Measurements from ENCODE around the gene GATA3. TPM values are rescaled to one million over a fixed set of nuclear protein-coding genes. Genes with fewer than 3 reads are reported as not detected.

GATA3 gene
- polyA plus RNA-seq, result under 1 TPM; 0.37 to 0.84 (median 0.63) TPM
- long read RNA-seq, donor 1, result 0 reads
- long read RNA-seq, donor 2, result 0 reads
- long read RNA-seq, donor 3, result 0 reads
- long read RNA-seq, donor 4, result 0 reads
- long read RNA-seq, donor 5, result 0 reads
- long read RNA-seq, donor 6, result 0 reads
- long read RNA-seq, donor 7, result 0 reads
- long read RNA-seq, donor 8, partial matches to known transcripts, result 0 of 2 reads
- long read RNA-seq, donor 8, other reads (novel, unspliced or antisense), result 0 of 2 reads
- long read RNA-seq, donor 9, result 0 reads
- long read RNA-seq, donor 10, result 0 reads

DNA sequence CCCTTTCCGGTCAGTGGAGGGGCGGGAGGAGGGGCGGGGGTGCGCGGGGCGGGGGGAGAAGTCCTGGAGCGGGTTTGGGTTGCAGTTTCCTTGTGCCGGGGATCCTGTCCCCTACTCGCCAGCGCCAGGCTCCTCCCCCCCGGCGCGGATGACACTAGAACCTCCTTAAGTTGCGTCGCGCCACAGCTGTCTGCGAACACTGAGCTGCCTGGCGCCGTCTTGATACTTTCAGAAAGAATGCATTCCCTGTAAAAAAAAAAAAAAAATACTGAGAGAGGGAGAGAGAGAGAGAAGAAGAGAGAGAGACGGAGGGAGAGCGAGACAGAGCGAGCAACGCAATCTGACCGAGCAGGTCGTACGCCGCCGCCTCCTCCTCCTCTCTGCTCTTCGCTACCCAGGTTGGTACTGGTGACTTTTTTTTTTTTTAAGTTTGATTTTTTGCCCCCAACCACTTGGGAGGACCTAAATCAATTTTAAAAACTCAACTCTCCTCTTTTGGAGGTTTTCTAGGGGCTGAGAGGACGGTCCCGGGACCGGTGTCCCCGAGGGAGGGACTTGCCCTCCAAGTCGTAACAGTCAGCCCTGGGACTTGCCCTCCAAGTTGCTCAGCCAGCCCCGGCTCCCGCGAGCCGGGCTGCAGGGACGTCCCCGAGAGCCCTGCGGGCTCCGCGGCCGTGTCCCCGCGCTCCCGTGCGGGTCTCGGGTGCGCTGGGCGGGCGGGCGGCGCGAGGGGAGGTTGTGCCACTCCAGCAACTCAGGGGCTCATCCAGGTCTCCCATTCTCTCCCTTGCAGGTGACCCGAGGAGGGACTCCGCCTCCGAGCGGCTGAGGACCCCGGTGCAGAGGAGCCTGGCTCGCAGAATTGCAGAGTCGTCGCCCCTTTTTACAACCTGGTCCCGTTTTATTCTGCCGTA, at the start of gene GATA3:
Gene GATA3, plus strand, starts transcription at position 195 of the 914 bp plus-strand sequence. CDS start 968 bp downstream, outside the sequence.
- FAIRE-seq, result no peak
- Histone ChIP-seq H3K9me3 (ENCODE audit: control insufficient read depth in 2 of 2, insufficient read depth in 1 of 2, low read depth in 1 of 2, low read length in 1 of 2) (peaks cover 0 to 2% of the 10 kb centered on the region in 2 donors), H3K27ac (ENCODE audit: low read depth in 1 of 3, low read length in 2 of 3) (peak within 1 kb of the TSS in 2 of 3 donors; percentile 24 to 78), H3K4me1 (ENCODE audit: control insufficient read depth in 3 of 3, insufficient read depth in 2 of 3, low read depth in 1 of 3, low read length in 2 of 3) (peaks cover 2 to 19% (median 10%) of the 10 kb centered on the region in 3 donors), H3K36me3 (ENCODE audit: control insufficient read depth in 3 of 3, insufficient read depth in 2 of 3, low read depth in 1 of 3, low read length in 3 of 3) (no peaks in the 10 kb centered on the region), H3K4me3 (ENCODE audit: low read depth in 1 of 3, low read length in 3 of 3) (peak within 1 kb of the TSS; percentile 28 to 57 (median 36)), H3K27me3 (ENCODE audit: control insufficient read depth in 3 of 3, insufficient read depth in 3 of 3, low read length in 3 of 3) (peaks cover 0 to 98% (median 39%) of the 10 kb centered on the region in 3 donors)
- DNase-seq, result peak; percentile 48 to 53
- WGBS, 3 donors, result 1 to 2% (median 1%) methylated on average over 49 to 65 of the region's 65 CpGs

DNA sequence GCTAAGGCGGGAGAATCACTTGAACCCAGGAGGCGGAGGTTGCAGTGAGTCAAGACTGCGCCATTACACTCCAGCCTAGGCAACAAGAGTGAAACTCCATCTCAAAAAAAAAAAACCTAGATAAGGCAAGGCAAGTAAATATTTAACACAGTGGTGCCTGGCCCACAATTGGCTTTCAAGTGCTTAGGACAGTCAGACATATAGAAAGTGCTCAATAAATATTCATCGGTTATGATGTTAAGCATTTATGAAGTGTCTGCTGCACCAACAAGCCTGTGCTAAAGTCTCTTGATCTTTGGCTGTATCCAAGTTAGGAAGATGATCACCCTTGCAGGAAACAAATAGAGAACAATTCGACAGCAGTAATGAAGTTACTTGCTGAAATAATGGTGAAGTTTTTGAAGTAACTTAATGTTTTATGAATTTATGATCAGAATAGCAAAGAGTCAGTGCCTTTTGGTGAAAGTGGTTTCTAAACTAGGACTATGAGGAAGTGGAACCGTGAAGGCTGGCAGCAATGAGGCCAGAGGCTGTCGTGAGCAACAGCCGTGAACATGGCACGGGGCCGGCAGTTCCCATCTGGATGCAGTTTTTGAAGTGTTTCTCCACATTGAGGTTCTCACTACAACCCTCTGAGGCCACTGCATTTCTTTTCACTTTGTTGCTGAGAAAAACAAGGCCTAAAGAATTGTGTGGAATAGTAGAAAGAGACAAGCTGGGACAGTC, 48.1 kb upstream of the GATA3 start:
- Histone ChIP-seq H3K27me3 (ENCODE audit: control insufficient read depth in 3 of 3, insufficient read depth in 3 of 3, low read length in 3 of 3) (no peaks in the 10 kb centered on the region), H3K4me3 (ENCODE audit: low read depth in 1 of 3, low read length in 3 of 3) (no peak overlapping the region), H3K4me1 (ENCODE audit: control insufficient read depth in 3 of 3, insufficient read depth in 2 of 3, low read depth in 1 of 3, low read length in 2 of 3) (no peaks in the 10 kb centered on the region), H3K36me3 (ENCODE audit: control insufficient read depth in 3 of 3, insufficient read depth in 2 of 3, low read depth in 1 of 3, low read length in 3 of 3) (peaks cover 0 to 22% (median 2%) of the 10 kb centered on the region in 3 donors), H3K27ac (ENCODE audit: low read depth in 1 of 3, low read length in 2 of 3) (no peak overlapping the region), H3K9me3 (ENCODE audit: control insufficient read depth in 2 of 2, insufficient read depth in 1 of 2, low read depth in 1 of 2, low read length in 1 of 2) (peaks cover 0 to 13% of the 10 kb centered on the region in 2 donors)
- FAIRE-seq (no peak), DNase-seq (no peak)
- 91 to 95% (median 91%) methylated on average over 10 of the region's 10 CpGs for WGBS, 3 donors

DNA sequence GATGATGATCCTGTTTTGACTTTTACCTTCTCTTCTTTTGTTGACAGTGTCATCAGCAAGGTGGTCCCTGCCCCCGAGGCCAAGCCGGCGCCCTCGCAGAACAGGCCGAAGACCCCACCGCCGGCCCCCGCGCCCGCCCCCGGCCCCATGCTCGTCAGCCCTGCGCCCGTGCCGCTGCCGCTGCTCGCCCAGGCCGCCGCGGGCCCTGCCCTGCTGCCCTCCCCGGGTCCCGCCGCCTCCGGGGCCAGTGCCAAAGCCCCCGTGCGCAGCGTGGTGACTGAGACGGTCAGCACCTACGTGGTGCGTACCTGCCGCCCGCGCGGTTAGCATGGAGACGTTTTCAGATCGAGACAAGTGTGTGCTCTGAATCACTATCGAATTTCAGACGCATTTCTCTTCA, 45.5 kb upstream of the GATA3 start:
- FAIRE-seq (no peak), DNase-seq (no peak)
- Histone ChIP-seq H3K27ac (ENCODE audit: low read depth in 1 of 3, low read length in 2 of 3) (no peak overlapping the region), H3K27me3 (ENCODE audit: control insufficient read depth in 3 of 3, insufficient read depth in 3 of 3, low read length in 3 of 3) (no peaks in the 10 kb centered on the region), H3K4me1 (ENCODE audit: control insufficient read depth in 3 of 3, insufficient read depth in 2 of 3, low read depth in 1 of 3, low read length in 2 of 3) (peaks cover 0 to 16% (median 5%) of the 10 kb centered on the region in 3 donors), H3K4me3 (ENCODE audit: low read depth in 1 of 3, low read length in 3 of 3) (no peak overlapping the region), H3K9me3 (ENCODE audit: control insufficient read depth in 2 of 2, insufficient read depth in 1 of 2, low read depth in 1 of 2, low read length in 1 of 2) (peaks cover 0 to 8% of the 10 kb centered on the region in 2 donors), H3K36me3 (ENCODE audit: control insufficient read depth in 3 of 3, insufficient read depth in 2 of 3, low read depth in 1 of 3, low read length in 3 of 3) (peaks cover 0 to 29% (median 2%) of the 10 kb centered on the region in 3 donors)
- WGBS, 3 donors, result 97 to 98% (median 98%) methylated on average over 38 of the region's 38 CpGs

DNA sequence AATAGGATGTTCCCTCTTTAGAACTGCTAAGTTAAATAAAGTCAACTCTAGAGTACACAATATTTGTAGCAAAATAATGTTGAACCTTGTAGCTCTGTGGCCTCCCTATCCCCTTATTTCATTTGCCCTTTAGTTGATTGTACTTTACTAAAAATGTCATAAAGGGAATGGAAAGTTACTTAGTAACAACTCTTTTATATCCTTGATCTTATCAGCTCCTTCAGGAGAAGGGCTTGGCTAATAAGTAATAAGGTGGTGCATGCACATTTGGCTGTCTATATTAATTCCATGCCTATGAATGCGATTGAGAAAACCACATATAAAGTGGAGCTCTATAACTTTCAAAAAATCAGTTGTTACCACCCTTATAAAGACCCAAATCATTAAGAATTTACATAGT, 41.5 kb upstream of the GATA3 start:
- Histone ChIP-seq H3K27me3 (ENCODE audit: control insufficient read depth in 3 of 3, insufficient read depth in 3 of 3, low read length in 3 of 3) (no peaks in the 10 kb centered on the region), H3K9me3 (ENCODE audit: control insufficient read depth in 2 of 2, insufficient read depth in 1 of 2, low read depth in 1 of 2, low read length in 1 of 2) (no peaks in the 10 kb centered on the region), H3K4me1 (ENCODE audit: control insufficient read depth in 3 of 3, insufficient read depth in 2 of 3, low read depth in 1 of 3, low read length in 2 of 3) (peaks cover 0 to 16% (median 5%) of the 10 kb centered on the region in 3 donors), H3K4me3 (ENCODE audit: low read depth in 1 of 3, low read length in 3 of 3) (no peak overlapping the region), H3K27ac (ENCODE audit: low read depth in 1 of 3, low read length in 2 of 3) (no peak overlapping the region), H3K36me3 (ENCODE audit: control insufficient read depth in 3 of 3, insufficient read depth in 2 of 3, low read depth in 1 of 3, low read length in 3 of 3) (peaks cover 0 to 38% (median 5%) of the 10 kb centered on the region in 3 donors)
- WGBS, 3 donors, result 6 to 63% (median 40%) methylated on average over 1 of the region's 1 CpG
- DNase-seq, result peak; percentile 59 to 69
- FAIRE-seq, result peak; percentile 59

DNA sequence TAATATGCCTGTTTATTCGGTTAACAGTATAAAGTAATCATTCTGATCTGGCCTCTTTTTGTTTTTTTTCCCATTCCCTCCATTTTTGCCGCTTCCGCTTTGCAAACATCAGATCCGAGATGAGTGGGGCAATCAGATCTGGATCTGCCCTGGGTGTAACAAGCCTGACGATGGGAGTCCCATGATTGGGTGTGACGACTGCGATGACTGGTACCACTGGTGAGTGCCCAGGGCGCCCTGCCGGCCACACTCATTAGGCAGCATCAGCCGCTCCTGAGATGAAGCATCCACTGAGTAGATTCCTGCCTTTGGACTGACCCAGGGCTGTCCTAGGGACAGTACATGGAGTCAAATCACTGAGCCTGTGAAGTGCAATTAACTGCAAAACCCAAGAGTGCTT, 40.9 kb upstream of the GATA3 start:
- Histone ChIP-seq H3K36me3 (ENCODE audit: control insufficient read depth in 3 of 3, insufficient read depth in 2 of 3, low read depth in 1 of 3, low read length in 3 of 3) (peaks cover 0 to 36% (median 5%) of the 10 kb centered on the region in 3 donors), H3K4me3 (ENCODE audit: low read depth in 1 of 3, low read length in 3 of 3) (no peak overlapping the region), H3K27me3 (ENCODE audit: control insufficient read depth in 3 of 3, insufficient read depth in 3 of 3, low read length in 3 of 3) (no peaks in the 10 kb centered on the region), H3K27ac (ENCODE audit: low read depth in 1 of 3, low read length in 2 of 3) (no peak overlapping the region), H3K4me1 (ENCODE audit: control insufficient read depth in 3 of 3, insufficient read depth in 2 of 3, low read depth in 1 of 3, low read length in 2 of 3) (peaks cover 0 to 16% (median 5%) of the 10 kb centered on the region in 3 donors), H3K9me3 (ENCODE audit: control insufficient read depth in 2 of 2, insufficient read depth in 1 of 2, low read depth in 1 of 2, low read length in 1 of 2) (no peaks in the 10 kb centered on the region)
- FAIRE-seq (no peak), DNase-seq (peak in 1 of 2 donors; percentile 10)
- 65 to 87% (median 85%) methylated on average over 10 of the region's 10 CpGs for WGBS, 3 donors

DNA sequence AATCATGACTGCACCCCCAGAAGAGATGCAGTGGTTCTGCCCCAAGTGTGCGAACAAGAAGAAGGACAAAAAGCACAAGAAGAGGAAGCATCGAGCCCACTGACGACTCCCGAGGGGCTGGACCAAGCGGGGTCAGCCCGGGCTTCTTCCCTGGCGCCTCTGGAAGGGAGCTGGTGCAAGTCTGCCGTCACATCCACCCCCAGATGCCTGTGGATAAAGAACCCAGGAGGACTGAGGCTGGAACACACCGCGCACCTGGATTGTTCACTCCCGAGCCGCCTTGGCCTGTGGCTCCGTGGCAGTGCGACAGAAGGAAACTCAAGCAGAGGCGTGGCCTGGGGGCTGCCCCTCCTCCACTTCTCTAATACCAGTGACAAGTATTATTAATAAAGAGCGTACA, 39.8 kb upstream of the GATA3 start:
- Histone ChIP-seq H3K4me1 (ENCODE audit: control insufficient read depth in 3 of 3, insufficient read depth in 2 of 3, low read depth in 1 of 3, low read length in 2 of 3) (peaks cover 0 to 16% (median 5%) of the 10 kb centered on the region in 3 donors), H3K36me3 (ENCODE audit: control insufficient read depth in 3 of 3, insufficient read depth in 2 of 3, low read depth in 1 of 3, low read length in 3 of 3) (peaks cover 0 to 28% (median 5%) of the 10 kb centered on the region in 3 donors), H3K27me3 (ENCODE audit: control insufficient read depth in 3 of 3, insufficient read depth in 3 of 3, low read length in 3 of 3) (no peaks in the 10 kb centered on the region), H3K27ac (ENCODE audit: low read depth in 1 of 3, low read length in 2 of 3) (no peak overlapping the region), H3K9me3 (ENCODE audit: control insufficient read depth in 2 of 2, insufficient read depth in 1 of 2, low read depth in 1 of 2, low read length in 1 of 2) (no peaks in the 10 kb centered on the region), H3K4me3 (ENCODE audit: low read depth in 1 of 3, low read length in 3 of 3) (no peak overlapping the region)
- WGBS, 3 donors, result 96 to 97% (median 97%) methylated on average over 16 of the region's 16 CpGs
- DNase-seq (no peak), FAIRE-seq (no peak)

DNA sequence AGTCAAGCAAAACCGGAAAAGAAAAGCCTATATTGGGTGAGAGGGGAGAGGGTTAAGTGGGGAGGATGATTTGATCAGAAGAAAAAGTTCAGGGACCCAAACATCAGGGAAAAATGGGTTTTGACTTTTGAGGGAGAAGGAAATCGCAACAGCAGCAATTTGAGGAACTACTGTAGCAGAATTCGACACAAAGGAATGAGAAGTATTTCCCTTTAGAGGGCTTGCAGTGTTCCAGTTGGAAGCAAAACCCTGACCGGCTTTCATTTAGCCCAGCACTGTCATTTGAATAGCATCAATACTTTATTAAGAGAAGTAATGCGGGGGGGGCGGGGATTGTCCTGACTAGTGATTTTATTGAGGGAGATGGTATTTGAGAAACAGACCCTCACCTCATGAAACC, 37.2 kb upstream of the GATA3 start:
- Histone ChIP-seq H3K4me1 (ENCODE audit: control insufficient read depth in 3 of 3, insufficient read depth in 2 of 3, low read depth in 1 of 3, low read length in 2 of 3) (peaks cover 0 to 12% (median 4%) of the 10 kb centered on the region in 3 donors), H3K4me3 (ENCODE audit: low read depth in 1 of 3, low read length in 3 of 3) (no peak overlapping the region), H3K9me3 (ENCODE audit: control insufficient read depth in 2 of 2, insufficient read depth in 1 of 2, low read depth in 1 of 2, low read length in 1 of 2) (no peaks in the 10 kb centered on the region), H3K27ac (ENCODE audit: low read depth in 1 of 3, low read length in 2 of 3) (no peak overlapping the region), H3K36me3 (ENCODE audit: control insufficient read depth in 3 of 3, insufficient read depth in 2 of 3, low read depth in 1 of 3, low read length in 3 of 3) (peaks cover 0 to 13% (median 5%) of the 10 kb centered on the region in 3 donors), H3K27me3 (ENCODE audit: control insufficient read depth in 3 of 3, insufficient read depth in 3 of 3, low read length in 3 of 3) (no peaks in the 10 kb centered on the region)
- DNase-seq (no peak), FAIRE-seq (no peak)
- 71 to 94% (median 91%) methylated on average over 6 of the region's 6 CpGs for WGBS, 3 donors

DNA sequence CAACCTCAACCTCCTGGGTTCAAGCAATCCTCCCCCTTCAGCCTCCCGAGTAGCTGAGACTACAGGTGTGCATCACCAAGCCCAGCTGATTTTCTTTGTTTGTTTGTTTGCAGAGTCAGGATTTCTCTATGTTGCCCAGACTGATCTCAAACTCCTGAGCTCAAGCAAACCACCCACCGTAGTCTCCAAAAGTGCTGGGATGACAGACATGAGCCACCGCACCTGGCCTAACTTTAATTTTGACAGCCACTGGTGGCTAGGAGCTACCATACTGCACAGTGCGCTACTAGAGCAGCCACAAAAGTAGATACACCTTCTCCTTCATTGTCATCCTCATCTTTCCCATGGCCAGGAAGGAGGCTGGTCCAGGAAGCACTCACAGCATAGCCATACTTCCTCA, 31.2 kb upstream of the GATA3 start:
- peaks cover 0 to 18% (median 6%) of the 10 kb centered on the region in 3 donors for H3K27me3 ChIP-seq (ENCODE audit: control insufficient read depth in 3 of 3, insufficient read depth in 3 of 3, low read length in 3 of 3)
- DNase-seq, result no peak
- H3K36me3 ChIP-seq (ENCODE audit: control insufficient read depth in 3 of 3, insufficient read depth in 2 of 3, low read depth in 1 of 3, low read length in 3 of 3), result no peaks in the 10 kb centered on the region
- no peak overlapping the region for H3K27ac ChIP-seq (ENCODE audit: low read depth in 1 of 3, low read length in 2 of 3)
- 80 to 84% (median 82%) methylated on average over 4 of the region's 4 CpGs for WGBS, 3 donors
- no peak overlapping the region for H3K4me3 ChIP-seq (ENCODE audit: low read depth in 1 of 3, low read length in 3 of 3)
- H3K9me3 ChIP-seq (ENCODE audit: control insufficient read depth in 2 of 2, insufficient read depth in 1 of 2, low read depth in 1 of 2, low read length in 1 of 2), result no peaks in the 10 kb centered on the region
- FAIRE-seq, result no peak
- peaks cover 0 to 3% (median 0%) of the 10 kb centered on the region in 3 donors for H3K4me1 ChIP-seq (ENCODE audit: control insufficient read depth in 3 of 3, insufficient read depth in 2 of 3, low read depth in 1 of 3, low read length in 2 of 3)

Data from small intestine (tissue), 16 donors.